HG02840 (cell line): ENCODE results near the gene FZR1.

Experiments
- ATAC-seq: cut with Tn5 transposase; IDR thresholded peaks from one replicate; pipeline ENCODE4 v1.9.1; 2021; ENCODE audit warnings: mild to moderate bottlenecking, moderate library complexity, moderate number of reproducible peaks; ENCODE audit not compliant: unreplicated experiment, low FRiP score

Gene FZR1

DNA sequence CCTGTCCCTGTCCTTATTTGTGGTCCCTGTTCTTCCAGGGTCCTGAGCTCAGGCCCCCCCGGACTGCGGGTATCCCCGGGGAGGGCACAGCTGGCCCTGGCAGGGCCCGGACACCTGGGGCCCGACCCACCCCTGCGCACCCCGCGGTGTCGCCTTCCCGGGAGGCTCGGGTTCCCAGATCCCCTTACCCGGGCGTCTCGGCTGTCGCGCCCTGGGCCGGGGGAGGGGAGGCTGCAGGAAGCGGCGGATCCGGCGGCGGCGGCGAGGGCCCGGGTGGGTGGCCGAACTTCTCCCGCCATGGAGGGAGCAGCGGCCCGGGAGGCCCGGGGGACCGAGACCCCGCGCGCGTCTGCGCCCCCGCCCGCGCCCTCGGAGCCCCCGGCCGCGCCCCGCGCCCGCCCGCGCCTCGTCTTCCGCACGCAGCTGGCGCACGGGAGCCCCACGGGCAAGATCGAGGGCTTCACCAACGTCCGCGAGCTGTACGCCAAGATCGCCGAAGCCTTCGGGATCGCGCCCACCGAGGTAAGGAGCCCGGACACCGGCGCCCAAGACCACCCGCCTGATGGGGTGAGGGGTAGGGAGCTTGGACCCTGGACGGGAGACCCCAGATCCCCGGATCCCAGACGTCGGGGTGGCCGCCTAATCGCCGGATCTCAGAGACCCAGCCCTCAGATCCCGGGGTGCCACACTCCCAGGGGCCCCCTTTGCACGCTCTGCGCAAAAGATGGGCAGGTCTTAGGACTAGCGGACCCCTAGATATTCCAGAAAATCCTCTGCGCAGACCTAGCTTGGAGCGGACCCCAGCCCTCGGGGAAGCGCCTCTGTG is 79.4 kb downstream of the FZR1 start, which contains the start of gene GIPC3:
TSS of gene GIPC3 (plus strand) at position 178 of the 826 bp plus-strand sequence. CDS start at position 298, 120 bp downstream.
- no peak for ATAC-seq

DNA sequence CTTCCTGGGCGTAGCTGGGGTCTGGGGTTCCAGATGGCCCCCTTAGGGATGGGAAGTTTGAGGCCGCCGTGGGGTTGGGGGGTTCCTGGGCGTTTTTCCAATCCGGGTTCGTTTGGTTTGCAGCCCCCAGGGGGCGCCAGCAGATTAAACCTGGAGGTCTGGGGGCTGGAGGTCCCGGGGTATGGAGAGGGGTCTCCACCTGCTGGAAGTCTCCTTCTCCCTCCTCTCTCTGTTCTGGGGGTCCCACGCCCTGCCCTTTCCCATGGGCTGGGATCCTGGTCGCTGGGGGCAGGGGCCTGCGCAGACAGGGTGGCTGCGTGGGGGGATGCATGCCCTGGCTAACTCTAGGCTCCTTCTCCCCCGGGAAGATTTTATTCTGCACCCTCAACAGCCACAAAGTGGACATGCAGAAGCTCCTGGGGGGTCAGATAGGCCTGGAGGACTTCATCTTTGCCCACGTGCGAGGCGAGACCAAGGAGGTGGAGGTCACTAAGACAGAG is 80.1 kb downstream of the FZR1 start:
- ATAC-seq = no peak

DNA sequence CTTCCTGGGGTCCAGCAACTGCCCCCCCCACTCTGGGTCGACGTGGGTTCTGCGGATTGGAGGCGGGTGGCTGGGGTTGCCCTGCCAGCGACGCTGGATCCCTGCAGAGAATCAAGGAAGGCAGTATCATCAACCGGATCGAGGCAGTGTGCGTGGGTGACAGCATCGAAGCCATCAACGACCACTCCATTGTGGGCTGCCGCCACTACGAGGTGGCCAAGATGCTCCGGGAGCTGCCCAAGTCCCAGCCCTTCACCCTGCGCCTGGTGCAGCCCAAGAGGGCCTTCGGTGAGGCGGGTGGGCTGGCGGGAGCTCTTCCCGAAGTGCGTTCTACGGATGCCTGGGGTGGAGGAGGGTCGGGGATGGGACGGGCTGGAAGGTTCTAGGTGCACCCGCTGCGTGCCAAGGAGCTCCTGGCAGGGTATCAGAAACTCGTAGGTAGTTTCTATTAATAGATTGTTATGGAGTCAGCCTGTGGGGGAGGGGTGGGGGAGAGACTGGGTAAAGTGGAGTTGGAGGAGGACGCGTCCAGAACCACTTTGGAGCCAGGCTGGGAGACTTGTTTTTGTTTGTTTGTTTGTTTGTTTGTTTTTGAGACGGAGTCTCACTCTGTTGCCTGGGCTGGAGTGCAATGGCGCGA is 80.7 kb downstream of the FZR1 start:
- no peak for ATAC-seq
